ENCODE measurements around the gene TMBIM6.

GRCh38 chr12:49702676-49703215 lies 38.6 kb upstream of the TMBIM6 start:
- TF ChIP-seq CTCF (IDR thresholded peaks at IDR 0.05; ENCODE audit: insufficient read depth, low read depth, low read length) (no peak), EZH2 (IDR thresholded peaks at IDR 0.05; ENCODE audit: insufficient read depth, low read length) (no peak)
